Osteocyte (in vitro differentiated cells): Measurements from ENCODE around the gene GNB5. TPM values are rescaled to one million over a fixed set of nuclear protein-coding genes. Genes with fewer than 3 reads are reported as not detected.

Experiments used
- DNase-seq: peaks from one replicate; pipeline ENCODE4 v3.0.0; 2021; ENCODE audit warnings: mixed read lengths; ENCODE audit not compliant: unreplicated experiment; ENCODE audit errors: extremely low spot score
- H3K27ac Mint-ChIP-seq: one replicate; pipeline ENCODE4 v1.8.0; 2021; ENCODE audit warnings: mild to moderate bottlenecking, mixed read lengths; ENCODE audit not compliant: unreplicated experiment
- H3K27me3 Mint-ChIP-seq: one replicate; pipeline ENCODE4 v1.8.0; 2021; ENCODE audit warnings: mixed read lengths; ENCODE audit not compliant: unreplicated experiment
- H3K36me3 Mint-ChIP-seq: one replicate; pipeline ENCODE4 v1.8.0; 2021; ENCODE audit warnings: mixed read lengths; ENCODE audit not compliant: unreplicated experiment
- H3K4me1 Mint-ChIP-seq: one replicate; pipeline ENCODE4 v1.8.0; 2021; ENCODE audit warnings: mixed read lengths; ENCODE audit not compliant: unreplicated experiment
- H3K4me3 Mint-ChIP-seq: one replicate; pipeline ENCODE4 v1.8.0; 2021; ENCODE audit warnings: mild to moderate bottlenecking, moderate library complexity, mixed read lengths; ENCODE audit not compliant: unreplicated experiment
- H3K9me3 Mint-ChIP-seq: one replicate; pipeline ENCODE4 v1.8.0; 2021; ENCODE audit warnings: mixed read lengths; ENCODE audit not compliant: unreplicated experiment
- CTCF ChIP-seq: fragments of 200-600 bp; sonication (generic); IDR thresholded peaks from 2 replicates; pipeline ENCODE4 v1.5.0; 2021; ENCODE audit warnings: antibody characterized with exemption, mild to moderate bottlenecking, moderate library complexity
- total RNA-seq: library from RNA; stranded (reverse); gene quantifications from 2 replicates; pipeline ENCODE4 v1.2.1, GENCODE V29; 2021

The GNB5 gene
- total RNA-seq, 1 donor from 2014 or later = 34.0 TPM

- peak overlapping the region; percentile 78 for H3K27ac Mint-ChIP-seq
- TF ChIP-seq CTCF = no peak
Measured at GRCh38 chr15:52103217-52104207, 87.7 kb downstream of the GNB5 start.

GRCh38 chr15:52102463-52102862 is 88.7 kb downstream of the GNB5 start:
- no peak for DNase-seq
- Mint-ChIP-seq H3K27me3 (no peaks in the 10 kb centered on the region), H3K9me3 (no peaks in the 10 kb centered on the region), H3K4me1 (peaks cover 27% of the 10 kb centered on the region), H3K36me3 (no peaks in the 10 kb centered on the region), H3K4me3 (no peak overlapping the region), H3K27ac (peak overlapping the region; percentile 78)
- no peak for TF ChIP-seq CTCF

More at GRCh38 chr15:52103217-52104207, 87.7 kb downstream of the GNB5 start:
- Mint-ChIP-seq H3K4me3 (no peak overlapping the region), H3K27me3 (no peaks in the 10 kb centered on the region), H3K36me3 (no peaks in the 10 kb centered on the region), H3K4me1 (peaks cover 27% of the 10 kb centered on the region), H3K9me3 (no peaks in the 10 kb centered on the region)
- DNase-seq = peak; percentile 53

GRCh38 chr15:52101542-52102323 is 89.5 kb downstream of the GNB5 start:
- no peak overlapping the region for H3K4me3 Mint-ChIP-seq
- H3K27me3 Mint-ChIP-seq = no peaks in the 10 kb centered on the region
- H3K27ac Mint-ChIP-seq = peak overlapping the region; percentile 78
- TF ChIP-seq CTCF = no peak
- DNase-seq = no peak
- peaks cover 32% of the 10 kb centered on the region for H3K4me1 Mint-ChIP-seq
- no peaks in the 10 kb centered on the region for H3K9me3 Mint-ChIP-seq
- no peaks in the 10 kb centered on the region for H3K36me3 Mint-ChIP-seq

- Mint-ChIP-seq H3K9me3 (peaks cover 2% of the 10 kb centered on the region), H3K36me3 (no peaks in the 10 kb centered on the region), H3K4me3 (no peak overlapping the region), H3K27ac (no peak overlapping the region), H3K27me3 (no peaks in the 10 kb centered on the region), H3K4me1 (peaks cover 33% of the 10 kb centered on the region)
- TF ChIP-seq CTCF = no peak
- DNase-seq = peak; percentile 89
Measured at GRCh38 chr15:52100807-52101442, 90.3 kb downstream of the GNB5 start.
